Fibroblast of skin of left biceps (primary cell): ENCODE data around the gene KLHL2.

ENCODE experiments used
- DNase-seq, 2 experiments: peaks; one replicate each; pipeline ENCODE4 v3.0.0-alpha.2; 2013; ENCODE audit warnings: low read depth in 2 of 2

KLHL2 gene

GRCh38 chr4:165288639-165289422 is 81.5 kb downstream of the KLHL2 start:
- peak; percentile 51 to 67 for DNase-seq

DNA sequence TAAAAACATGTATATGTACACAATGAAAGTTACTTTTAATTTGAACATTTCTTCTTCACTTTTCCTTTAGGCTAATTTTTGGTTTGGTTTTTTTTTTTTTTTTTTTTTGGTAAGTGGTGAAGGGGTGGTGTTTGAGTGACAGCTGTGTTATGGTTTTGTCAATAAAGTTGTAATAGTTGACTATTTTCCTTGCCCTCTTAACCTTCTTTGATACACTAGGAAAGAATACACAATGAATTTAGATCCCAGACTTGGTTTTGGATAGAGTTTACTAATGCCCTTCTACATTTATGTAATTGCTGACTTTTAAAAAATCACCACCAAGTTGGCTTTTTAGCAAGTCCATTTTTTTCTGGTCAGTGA is 82.0 kb downstream of the KLHL2 start:
- no peak for DNase-seq

GRCh38 chr4:165293061-165293460 is 85.7 kb downstream of the KLHL2 start:
- no peak for DNase-seq

DNA sequence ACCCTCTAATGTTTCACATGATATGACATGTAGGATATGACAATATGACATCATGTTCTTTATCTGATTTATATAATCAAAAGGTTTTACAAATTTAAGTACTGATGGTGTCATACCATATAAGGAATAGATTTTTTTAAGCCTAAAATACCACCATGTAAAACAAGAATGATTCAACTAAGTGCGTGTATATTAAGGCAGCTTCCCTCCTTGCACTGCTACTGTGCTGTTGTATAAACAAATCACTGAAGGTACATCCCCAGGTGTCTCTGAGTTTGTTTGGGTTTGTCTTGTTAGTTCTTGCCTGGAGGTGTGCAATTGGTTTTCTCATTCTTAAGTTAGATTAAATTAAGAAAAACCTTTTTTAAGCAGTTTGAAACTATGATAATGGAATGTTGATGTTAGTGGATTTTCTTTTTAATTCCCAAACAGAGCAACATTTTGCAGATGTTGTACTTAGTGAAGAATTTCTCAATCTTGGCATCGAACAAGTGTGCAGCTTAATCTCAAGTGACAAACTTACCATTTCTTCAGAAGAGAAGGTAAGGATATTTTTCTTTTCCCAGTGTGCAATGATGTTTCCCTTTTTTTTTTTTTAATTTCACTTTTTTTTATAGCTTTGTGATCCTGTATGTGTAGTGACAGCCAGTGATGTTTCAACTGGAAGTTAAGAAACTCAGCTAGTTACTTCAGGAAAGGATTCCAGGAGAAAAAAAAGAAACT is 86.7 kb downstream of the KLHL2 start:
- no peak for DNase-seq

DNA sequence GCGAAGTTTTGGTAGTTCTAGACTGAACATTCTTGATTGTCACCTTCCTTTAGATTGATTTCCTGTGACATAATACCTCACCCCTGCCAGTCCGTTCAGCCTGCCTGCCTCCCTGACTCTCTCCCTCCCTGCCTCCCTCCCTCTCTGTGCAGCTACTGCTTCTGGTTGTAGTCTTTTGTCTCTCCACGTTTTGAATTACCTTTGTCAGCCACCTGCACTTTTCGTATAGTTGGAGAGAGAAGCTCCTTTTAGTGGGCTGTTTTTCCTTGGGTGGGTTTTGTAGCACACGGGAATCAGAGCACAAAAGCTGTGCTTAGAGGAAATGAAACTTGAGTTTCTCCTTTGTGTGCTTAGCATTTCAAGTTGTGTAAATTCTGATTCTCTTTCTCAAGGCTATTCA is 87.5 kb downstream of the KLHL2 start:
- no peak for DNase-seq

DNA sequence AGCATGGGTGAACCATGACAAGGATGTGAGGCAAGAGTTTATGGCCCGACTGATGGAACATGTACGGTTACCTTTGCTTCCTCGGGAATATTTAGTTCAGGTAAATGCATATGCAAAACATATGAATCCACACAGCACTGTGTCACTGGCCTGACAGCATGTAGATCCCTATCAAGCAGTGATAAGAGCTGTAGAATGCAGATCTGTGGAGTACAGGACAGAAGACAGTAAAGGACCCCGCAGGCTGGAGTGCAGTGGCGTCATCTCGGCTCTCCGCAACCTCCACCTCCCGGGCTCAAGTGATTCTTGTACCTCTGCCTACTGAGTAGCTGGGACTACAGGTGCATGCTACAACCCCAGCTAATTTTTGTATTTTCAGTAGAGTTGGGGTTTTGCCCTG is 90.3 kb downstream of the KLHL2 start:
- DNase-seq: no peak

- DNase-seq: no peak
These were observed 92.2 kb downstream of the KLHL2 start for GRCh38 chr4:165299399-165300060.

GRCh38 chr4:165301833-165302232 is 94.5 kb downstream of the KLHL2 start:
- no peak for DNase-seq

GRCh38 chr4:165302658-165303057 is 95.3 kb downstream of the KLHL2 start:
- DNase-seq: no peak

- no peak for DNase-seq
These were observed 100.8 kb downstream of the KLHL2 start for GRCh38 chr4:165308166-165308565.

- no peak for DNase-seq
These were observed 101.2 kb downstream of the KLHL2 start for GRCh38 chr4:165308606-165309005.

DNA sequence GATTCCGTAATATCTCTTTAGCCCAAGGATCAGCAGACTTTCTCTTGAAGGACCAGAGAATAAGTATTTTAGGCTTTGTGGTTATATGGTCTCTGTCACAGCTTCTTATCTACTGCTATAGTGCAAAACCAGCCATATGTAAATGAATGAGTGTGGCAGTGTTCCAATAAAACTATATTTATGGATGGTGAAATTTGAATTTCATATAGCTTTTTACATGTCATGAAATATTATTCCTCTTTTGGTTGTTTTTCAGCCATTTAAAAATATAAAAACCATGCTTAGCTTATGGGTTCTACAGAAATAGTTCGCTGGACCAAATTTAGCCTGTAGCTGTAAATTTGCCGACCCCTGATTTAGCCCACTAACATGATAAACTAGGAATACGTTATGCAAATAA is 102.1 kb downstream of the KLHL2 start:
- no peak for DNase-seq

DNA sequence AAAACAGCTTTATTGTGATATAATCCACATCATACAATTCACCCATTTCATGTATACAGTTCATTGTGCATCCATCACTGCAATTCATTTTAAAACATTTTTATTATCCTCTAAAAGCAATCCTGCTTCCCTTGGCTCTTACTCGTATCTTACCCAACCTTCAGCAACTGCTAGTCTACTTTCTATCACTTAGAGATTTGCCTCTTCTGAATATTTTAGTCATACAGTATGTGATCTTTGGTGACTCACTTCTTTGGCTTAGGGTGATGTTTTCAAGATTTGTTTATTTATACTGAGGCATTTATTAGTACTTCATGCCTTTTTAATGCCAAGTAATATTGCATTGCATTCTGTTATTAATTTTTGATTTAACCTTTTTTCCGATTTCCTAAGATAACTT is 105.1 kb downstream of the KLHL2 start:
- DNase-seq: no peak

- DNase-seq: no peak
These were observed 111.7 kb downstream of the KLHL2 start for GRCh38 chr4:165319030-165319429.

DNA sequence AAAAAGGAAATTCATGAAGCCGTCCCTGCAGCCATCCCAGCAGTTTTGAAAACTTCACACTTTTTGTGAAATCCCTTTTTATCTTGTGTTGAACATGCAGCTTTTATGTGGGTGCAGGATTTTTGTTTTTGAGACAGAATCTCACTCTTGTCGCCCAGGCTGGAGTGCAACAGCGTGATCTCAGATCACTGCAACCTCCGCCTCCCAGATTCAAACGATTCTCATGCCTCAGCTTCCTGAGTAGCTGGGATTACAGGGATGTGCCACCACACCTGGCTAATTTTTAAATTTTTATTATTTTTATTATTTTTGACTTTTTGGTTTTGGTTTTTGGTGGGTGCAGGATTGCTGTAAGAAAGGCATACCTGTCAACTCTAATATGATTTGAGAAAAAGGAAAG is 112.1 kb downstream of the KLHL2 start:
- no peak for DNase-seq

DNA sequence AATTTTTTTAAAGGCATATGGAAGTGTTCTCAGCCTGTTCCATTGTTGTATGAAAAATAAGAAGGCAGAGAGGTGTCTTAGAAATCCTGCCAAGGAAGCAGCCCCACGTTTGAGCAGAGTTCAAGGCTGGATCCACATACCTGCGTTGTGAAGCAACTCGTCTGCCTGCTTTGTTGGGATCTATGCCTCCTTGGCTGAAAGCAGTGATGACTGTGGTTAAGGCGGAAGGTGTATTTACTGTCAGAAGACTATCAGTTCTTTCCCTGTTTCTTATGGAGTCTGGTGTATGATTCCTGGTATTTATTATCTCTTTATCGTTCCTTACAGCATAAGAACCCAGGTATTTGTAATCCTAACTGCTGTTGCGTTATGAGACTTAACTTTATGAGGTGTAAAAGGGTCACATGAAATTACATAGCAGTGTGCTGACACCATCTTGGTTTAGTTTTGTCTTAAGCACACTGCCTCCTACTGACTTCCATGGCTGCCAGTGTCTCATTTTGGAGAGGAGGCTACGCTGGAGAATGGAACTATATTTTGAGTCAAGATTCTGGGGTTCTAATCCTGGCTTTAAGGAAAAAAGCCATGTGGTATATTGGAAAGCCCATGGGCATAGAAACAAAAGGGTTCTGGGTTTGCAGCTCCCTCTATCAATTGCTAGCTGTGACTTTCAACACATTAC is 117.0 kb downstream of the KLHL2 start:
- DNase-seq: no peak

GRCh38 chr4:165324918-165325304 is 117.5 kb downstream of the KLHL2 start:
- DNase-seq: no peak

DNA sequence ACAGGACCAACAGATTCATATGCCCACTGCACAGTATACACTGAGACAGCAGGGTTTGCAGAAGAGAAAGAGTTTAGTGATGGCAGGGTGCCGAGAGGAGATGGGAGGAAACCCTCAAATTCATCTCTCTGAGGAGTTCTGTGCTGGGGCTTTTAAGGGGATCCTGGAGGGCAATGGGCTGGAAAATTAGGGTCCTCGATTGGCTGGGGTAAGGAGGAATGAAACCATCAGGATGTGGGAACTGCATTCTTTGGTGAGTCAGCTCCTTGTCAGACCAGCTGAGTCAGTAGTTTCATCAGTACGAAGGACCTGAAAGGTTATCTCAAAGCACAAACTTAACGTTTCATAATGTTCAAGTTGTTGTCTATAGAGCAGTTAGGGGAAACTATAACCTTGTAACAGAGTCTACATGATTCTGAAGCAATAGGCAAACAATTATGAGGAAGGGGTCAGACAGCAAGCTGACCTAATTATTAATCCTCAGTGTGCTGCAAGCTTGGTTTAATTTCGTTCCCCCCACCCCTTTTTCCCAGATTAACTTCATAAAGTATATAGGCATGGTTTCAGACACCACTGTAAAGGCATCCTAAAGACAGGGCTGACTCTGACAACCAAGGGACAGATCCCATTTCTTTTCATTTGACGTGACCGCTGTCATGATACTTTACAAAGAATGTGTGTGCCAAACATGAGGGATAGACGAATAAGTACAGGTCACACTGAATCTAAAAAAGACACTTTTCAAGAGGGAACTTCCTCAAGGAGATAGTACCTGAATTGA is 118.6 kb downstream of the KLHL2 start:
- DNase-seq: peak; percentile 60 to 67

- DNase-seq: no peak
These were observed 119.5 kb downstream of the KLHL2 start for GRCh38 chr4:165326831-165327210.

DNA sequence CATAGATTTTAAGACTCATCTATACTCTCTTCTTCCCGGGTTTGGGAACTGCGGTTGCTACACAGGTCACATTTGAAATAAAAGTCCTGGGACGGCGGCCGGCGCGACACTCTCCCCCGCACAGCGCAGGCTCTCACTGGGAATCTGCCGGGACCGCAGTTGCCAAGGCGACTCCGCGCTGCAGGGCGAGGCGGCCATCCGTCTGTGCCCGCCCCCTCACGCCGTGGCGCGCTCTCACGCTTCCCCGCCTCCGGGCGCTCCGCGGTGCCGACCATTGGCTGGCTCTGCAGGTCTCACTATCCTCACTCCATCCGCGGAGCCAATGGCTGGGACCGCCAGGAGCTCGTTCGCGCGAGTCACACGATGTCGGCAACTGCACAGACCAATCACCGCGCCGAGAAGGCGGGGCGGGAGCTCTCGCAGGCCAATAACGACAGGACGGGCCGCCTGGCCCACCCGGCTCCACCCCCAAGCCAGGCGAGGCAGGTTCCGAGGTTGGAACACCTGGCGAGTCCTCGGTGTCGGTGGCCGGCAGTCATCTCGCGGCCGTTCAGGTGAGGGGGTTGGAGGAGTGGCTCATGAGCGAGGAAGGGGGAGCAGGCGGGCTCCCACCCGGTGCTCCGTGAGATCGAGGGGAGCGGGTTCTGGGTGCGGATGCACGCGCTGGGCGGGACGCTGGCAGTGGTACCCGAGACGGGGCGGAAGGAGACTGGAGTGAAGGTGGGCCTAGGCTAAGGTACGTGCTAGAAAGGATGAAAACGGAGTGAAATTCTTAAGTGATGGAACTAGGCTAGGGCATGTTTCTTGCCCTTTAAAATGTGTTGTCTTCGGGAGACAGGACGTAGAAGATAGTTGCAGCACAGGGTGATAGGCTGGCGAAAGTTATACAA is 120.1 kb downstream of the KLHL2 start, which contains the start of gene MSMO1:
MSMO1 (plus strand) TSS at position 459 of the 890 bp plus-strand sequence. CDS start 5,702 bp downstream, outside the sequence.
- DNase-seq: peak; percentile 97

DNA sequence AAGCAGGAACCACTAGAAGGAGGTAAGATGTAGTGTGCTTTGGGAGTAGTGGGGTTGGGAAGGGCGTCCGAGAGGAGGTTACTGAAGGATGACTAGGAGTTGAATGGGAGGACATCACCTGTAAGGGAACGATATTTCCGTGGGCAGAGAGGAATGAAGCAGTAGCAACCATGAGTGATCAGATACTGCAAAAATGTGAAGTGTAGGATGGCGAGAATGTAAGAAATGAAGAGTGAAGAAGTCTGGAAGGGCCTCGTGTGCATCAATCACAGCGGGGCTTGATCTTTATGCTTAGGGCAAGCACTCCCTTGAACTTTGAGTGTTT is 120.7 kb downstream of the KLHL2 start:
- DNase-seq: no peak
